Neural cell (in vitro differentiated cells): Measurements from ENCODE around the gene CST11. TPM values are rescaled to one million over a fixed set of nuclear protein-coding genes. Genes with fewer than 3 reads are reported as not detected.

Experiments
- H2AFZ ChIP-seq: fragments of 200-600, 300-800 bp; sonication (generic), shearing (Covaris generic); 2 replicates; pipeline ENCODE4 v1.6.0; 2014; ENCODE audit warnings: low read depth, mild to moderate bottlenecking, antibody characterized with exemption, low read length, moderate library complexity
- H3F3A ChIP-seq: fragments of 200-600 bp; shearing (Covaris generic); 2 replicates; pipeline ENCODE4 v1.6.1; 2016; ENCODE audit warnings: mild to moderate bottlenecking, moderate library complexity, mixed read lengths, antibody characterized with exemption, low read length; ENCODE audit not compliant: insufficient read depth, poor library complexity, severe bottlenecking
- H3K27ac ChIP-seq: fragments of 200-600, 300-800 bp; sonication (generic), shearing (Covaris generic); 2 replicates; pipeline ENCODE4 v1.5.1; 2014; ENCODE audit warnings: mild to moderate bottlenecking, low read length, moderate library complexity
- H3K27me3 ChIP-seq: fragments of 300-800, 200-600 bp; sonication (generic), shearing (Covaris generic); 2 replicates; pipeline ENCODE4 v1.6.0; 2014; ENCODE audit warnings: mild to moderate bottlenecking, low read depth, low read length, moderate library complexity; ENCODE audit not compliant: insufficient read depth
- H3K36me3 ChIP-seq: fragments of 300-800, 200-600 bp; sonication (generic), shearing (Covaris generic); 2 replicates; pipeline ENCODE4 v1.5.1; 2014; ENCODE audit warnings: mild to moderate bottlenecking, antibody characterized with exemption, low read length, moderate library complexity; ENCODE audit not compliant: insufficient read depth
- H3K4me2 ChIP-seq: fragments of 300-800, 200-600 bp; sonication (generic), shearing (Covaris generic); 2 replicates; pipeline ENCODE4 v1.6.0; 2014; ENCODE audit warnings: mild to moderate bottlenecking, low read length
- H3K4me3 ChIP-seq: fragments of 300-800, 200-600 bp; sonication (generic), shearing (Covaris generic); 2 replicates; pipeline ENCODE4 v1.5.1; 2014; ENCODE audit warnings: mild to moderate bottlenecking, low read length, moderate library complexity
- H3K79me2 ChIP-seq: fragments of 200-600 bp; shearing (Covaris generic); replicated peaks from 2 replicates; pipeline ENCODE4 v1.6.0; 2014; ENCODE audit warnings: mild to moderate bottlenecking, low read length, moderate library complexity; ENCODE audit not compliant: insufficient read depth
- H3K9ac ChIP-seq: fragments of 300-800, 200-600 bp; sonication (generic), shearing (Covaris generic); 2 replicates; pipeline ENCODE4 v1.6.1; 2016; ENCODE audit warnings: mild to moderate bottlenecking, low read length, mixed read lengths
- H3K9me2 ChIP-seq: fragments of 200-600 bp; shearing (Covaris generic); 2 replicates; pipeline ENCODE4 v1.6.1; 2016; ENCODE audit warnings: mild to moderate bottlenecking, low read length, mixed read lengths; ENCODE audit not compliant: insufficient read depth
- H3K9me3 ChIP-seq: fragments of 200-600, 300-800 bp; sonication (generic), shearing (Covaris generic); 2 replicates; pipeline ENCODE4 v1.6.1; 2016; ENCODE audit warnings: mild to moderate bottlenecking, mixed run types, low read length, moderate library complexity, mixed read lengths
- H4K20me1 ChIP-seq: fragments of 200-600 bp; shearing (Covaris generic); 2 replicates; pipeline ENCODE4 v1.6.1; 2016; ENCODE audit warnings: mild to moderate bottlenecking, mixed run types; ENCODE audit not compliant: insufficient read depth
- CTCF ChIP-seq: fragments of 450-650 bp; IDR thresholded peaks from 2 replicates; pipeline ENCODE4 v1.5.1; 2014; ENCODE audit warnings: antibody characterized with exemption, mild to moderate bottlenecking, moderate library complexity; ENCODE audit not compliant: poor library complexity, severe bottlenecking
- EP300 ChIP-seq: fragments of 450-650 bp; conservative IDR thresholded peaks from 2 replicates; pipeline ENCODE4 v1.6.1; 2014; ENCODE audit warnings: antibody characterized with exemption, mild to moderate bottlenecking, moderate library complexity; ENCODE audit not compliant: poor library complexity, severe bottlenecking
- EZH2 ChIP-seq: fragments of 200-600, 300-800 bp; shearing (Covaris generic), sonication (generic); IDR thresholded peaks from 2 replicates; pipeline ENCODE4 v1.6.1; 2014; ENCODE audit warnings: antibody characterized with exemption, low read length, borderline replicate concordance, mild to moderate bottlenecking; ENCODE audit not compliant: insufficient read depth, poor library complexity, severe bottlenecking
- MXI1 ChIP-seq: fragments of 450-650 bp; conservative IDR thresholded peaks from 2 replicates; pipeline ENCODE4 v1.6.1; 2014; ENCODE audit warnings: antibody characterized with exemption, mild to moderate bottlenecking; ENCODE audit not compliant: poor library complexity, severe bottlenecking
- POLR2AphosphoS5 ChIP-seq: IDR thresholded peaks from 2 replicates; pipeline ENCODE4 v1.6.1; 2012
- RAD21 ChIP-seq: fragments of 450-650 bp; conservative IDR thresholded peaks from 2 replicates; pipeline ENCODE4 v1.6.1; 2014; ENCODE audit warnings: antibody characterized with exemption, mild to moderate bottlenecking, moderate library complexity
- REST ChIP-seq: IDR thresholded peaks from 2 replicates; pipeline ENCODE4 v1.6.1; 2012; ENCODE audit warnings: borderline replicate concordance
- SMC3 ChIP-seq: fragments of 450-650 bp; conservative IDR thresholded peaks from 2 replicates; pipeline ENCODE4 v1.6.1; 2014; ENCODE audit warnings: antibody characterized with exemption, mild to moderate bottlenecking, moderate library complexity; ENCODE audit not compliant: poor library complexity
- TAF1 ChIP-seq: IDR thresholded peaks from 2 replicates; pipeline ENCODE4 v1.6.1; 2012; ENCODE audit warnings: low read depth
- polyA plus RNA-seq: library from polyadenylated mRNA; depleted of rRNA; stranded (reverse); fragments of >200 nt; gene quantifications from 2 replicates; pipeline ENCODE4 v1.2.3, GENCODE V29; 2014

CST11 gene
- polyA plus RNA-seq, 1 donor from 2014 or later: not detected

GRCh38 chr20:23403751-23404150 lies 48.9 kb downstream of the CST11 start:
- no peak overlapping the region for H3K4me2 ChIP-seq
- no peak overlapping the region for H2AFZ ChIP-seq
- TF ChIP-seq SMC3: no peak
- no peak for TF ChIP-seq RAD21
- TF ChIP-seq TAF1: no peak
- no peak for TF ChIP-seq REST
- no peak for TF ChIP-seq EP300
- TF ChIP-seq POLR2AphosphoS5: no peak
- TF ChIP-seq MXI1: no peak
- no peak for TF ChIP-seq CTCF
- no peak for TF ChIP-seq EZH2
- no peaks in the 10 kb centered on the region for H3F3A ChIP-seq
- no peaks in the 10 kb centered on the region for H3K36me3 ChIP-seq
- H3K27ac ChIP-seq: no peak overlapping the region
- H3K79me2 ChIP-seq: peaks cover 4% of the 10 kb centered on the region
- H3K27me3 ChIP-seq: no peaks in the 10 kb centered on the region
- H3K9me3 ChIP-seq: no peaks in the 10 kb centered on the region
- H3K9ac ChIP-seq: no peak overlapping the region
- no peaks in the 10 kb centered on the region for H4K20me1 ChIP-seq
- no peak overlapping the region for H3K4me3 ChIP-seq
- H3K9me2 ChIP-seq: no peaks in the 10 kb centered on the region

- Histone ChIP-seq H3K9me2 (no peaks in the 10 kb centered on the region), H3K27ac (no peak overlapping the region), H3K4me3 (no peak overlapping the region), H3F3A (no peaks in the 10 kb centered on the region), H2AFZ (no peak overlapping the region), H4K20me1 (no peaks in the 10 kb centered on the region), H3K9me3 (no peaks in the 10 kb centered on the region), H3K36me3 (no peaks in the 10 kb centered on the region), H3K4me2 (no peak overlapping the region), H3K79me2 (no peaks in the 10 kb centered on the region), H3K27me3 (no peaks in the 10 kb centered on the region), H3K9ac (no peak overlapping the region)
- no peak for TF ChIP-seq TAF1
- no peak for TF ChIP-seq EZH2
- TF ChIP-seq REST: no peak
- TF ChIP-seq SMC3: no peak
- no peak for TF ChIP-seq POLR2AphosphoS5
- TF ChIP-seq MXI1: no peak
- TF ChIP-seq EP300: no peak
- no peak for TF ChIP-seq RAD21
- no peak for TF ChIP-seq CTCF
Measured at GRCh38 chr20:23401051-23401450, 51.6 kb downstream of the CST11 start.
